Heart left ventricle (tissue), 16 donors: ENCODE measurements around the gene SEPSECS. TPM values are rescaled to one million over a fixed set of nuclear protein-coding genes. Genes with fewer than 3 reads are reported as not detected.

Experiments
- ATAC-seq, 4 donors: fragments of 200-7000 bp; cut with Tn5 transposase; one replicate each; pipeline ENCODE4 v1.9.1; 2020 to 2022; ENCODE audit warnings: moderate library complexity in 4 of 4, mild to moderate bottlenecking in 3 of 4, moderate number of reproducible peaks in 1 of 4
- DNase-seq, 5 donors: peaks; one replicate each; pipeline ENCODE4 v3.0.0-alpha.2; 2020
- H3K27ac ChIP-seq, 12 donors: fragments of 200-600 bp; sonication (generic) in 4 of 12; one replicate each; pipeline versions ENCODE4 v1.5.0 to v1.8.0; 2016 to 2022; ENCODE audit warnings: mild to moderate bottlenecking in 2 of 12
- H3K27me3 ChIP-seq, 9 donors: fragments of 200-600 bp; sonication (generic) in 2 of 9; one replicate each; pipeline versions ENCODE4 v1.5.1 to v1.8.0; 2016 to 2022; ENCODE audit warnings: mild to moderate bottlenecking in 3 of 9
- H3K36me3 ChIP-seq, 9 donors: fragments of 200-600 bp; sonication (generic) in 2 of 9; one replicate each; pipeline versions ENCODE4 v1.5.0 to v1.8.0; 2018 to 2022; ENCODE audit warnings: mild to moderate bottlenecking in 2 of 9
- H3K4me1 ChIP-seq, 12 donors: fragments of 200-600 bp; sonication (generic) in 4 of 12; one replicate each; pipeline versions ENCODE4 v1.5.0 to v1.8.0; 2016 to 2022; ENCODE audit warnings: mild to moderate bottlenecking in 3 of 12
- H3K4me3 ChIP-seq, 12 donors: fragments of 200-600 bp; sonication (generic) in 4 of 12; one replicate each; pipeline versions ENCODE4 v1.5.0 to v1.8.0; 2017 to 2022; ENCODE audit warnings: mild to moderate bottlenecking in 9 of 12, moderate library complexity in 4 of 12
- H3K9me3 ChIP-seq, 12 donors: fragments of 200-600 bp; sonication (generic) in 4 of 12; one replicate each; pipeline versions ENCODE4 v1.5.0 to v1.8.0; 2016 to 2022; ENCODE audit warnings: mild to moderate bottlenecking in 1 of 12
- POLR2A ChIP-seq, 2 donors: fragments of 450-650 bp; IDR thresholded peaks; one replicate each; pipeline ENCODE4 v1.6.1; 2017; ENCODE audit warnings: antibody characterized with exemption in 2 of 2, mild to moderate bottlenecking in 2 of 2, moderate library complexity in 2 of 2
- WGBS, 4 donors: extraction: QIAGEN DNeasy Blood & Tissue Kit in 2 of 4; methylation state at CpG; one replicate each; pipeline versions ENCODE4 v1.1.5 to v1.1.7; 2013 to 2018; 5-methylcytosine and 5-hydroxymethylcytosine counted together
- intact Hi-C, 10 donors: fragments of 100-400 bp; cut with DNase I; formaldehyde crosslinking; loops; one replicate each; pipeline versions ENCODE4 v1.11.1 to v1.14.2; 2022
- polyA plus RNA-seq, 2 donors: library from polyadenylated mRNA; stranded (reverse); fragments of 200-250 nt; gene quantifications; one replicate each; pipeline ENCODE4 v1.2.3, GENCODE V29; 2013
- total RNA-seq, 9 donors: library from RNA; depleted of rRNA in 2 of 9; stranded (reverse); fragments of >200 nt in 2 of 9; fragmentation: NEBNext Ultra II Directional in 3 of 9; extraction: Animal tissue kit (Norgen Biotek cat#: 25700) in 3 of 9; gene quantifications; one replicate each; pipeline versions ENCODE4 v1.1.0 to v1.2.4, GENCODE V29; 2016 to 2023
- TF ChIP-seq, protein P1 (sequence below), 12 donors: fragments of 200-600 bp; sonication (generic) in 4 of 12; IDR thresholded peaks; one replicate each; pipeline versions ENCODE4 v1.5.0 to v1.8.0; 2018 to 2022; ENCODE audit warnings: antibody characterized with exemption in 12 of 12, mild to moderate bottlenecking in 5 of 12
- donor health status: ischemic (EF 13 %, LVEDD 7.1; RV severe dilation, severe dysfunction).
- donor health status: healthy with polysubstance abuse.
- donor health status: DM: no; HTN: yes; CAD: no.
- donor health status: DM: no; HTN: no; CAD: no.
- donor health status: ischemic (EF 25% LVEDD 6.9; RV normal size, moderate dysfunction).
- donor health status: ischemic (EF 25% LVEDD 5.7; RV mildly dilated, moderate dysfunction).
- donor health status: healthy.
- donor health status: DM: yes; HTN: yes; CAD: no.
- donor health status: ischemic (EF 35%, LVEDD 5.7; RV mildly dilated, moderate dysfunction).
- donor health status: nonischemic (EF 11% LVEDD 7.7; RV severe dilation, severe dysfunction).
- donor health status: DM: yes; HTN: yes; CAD: no.
- donor health status: PGD.
- donor health status: ischemic (EF 29% LVEDD 5.4; RV normal size, mild dysfunction).
- donor health status: nonischemic (EF 23%, LVEDD 6.1; RV moderate dilation, normal function).

SEPSECS gene
- total and polyA plus RNA-seq, 11 donors, result 2.0 to 7.6 (median 5.6) TPM

DNA sequence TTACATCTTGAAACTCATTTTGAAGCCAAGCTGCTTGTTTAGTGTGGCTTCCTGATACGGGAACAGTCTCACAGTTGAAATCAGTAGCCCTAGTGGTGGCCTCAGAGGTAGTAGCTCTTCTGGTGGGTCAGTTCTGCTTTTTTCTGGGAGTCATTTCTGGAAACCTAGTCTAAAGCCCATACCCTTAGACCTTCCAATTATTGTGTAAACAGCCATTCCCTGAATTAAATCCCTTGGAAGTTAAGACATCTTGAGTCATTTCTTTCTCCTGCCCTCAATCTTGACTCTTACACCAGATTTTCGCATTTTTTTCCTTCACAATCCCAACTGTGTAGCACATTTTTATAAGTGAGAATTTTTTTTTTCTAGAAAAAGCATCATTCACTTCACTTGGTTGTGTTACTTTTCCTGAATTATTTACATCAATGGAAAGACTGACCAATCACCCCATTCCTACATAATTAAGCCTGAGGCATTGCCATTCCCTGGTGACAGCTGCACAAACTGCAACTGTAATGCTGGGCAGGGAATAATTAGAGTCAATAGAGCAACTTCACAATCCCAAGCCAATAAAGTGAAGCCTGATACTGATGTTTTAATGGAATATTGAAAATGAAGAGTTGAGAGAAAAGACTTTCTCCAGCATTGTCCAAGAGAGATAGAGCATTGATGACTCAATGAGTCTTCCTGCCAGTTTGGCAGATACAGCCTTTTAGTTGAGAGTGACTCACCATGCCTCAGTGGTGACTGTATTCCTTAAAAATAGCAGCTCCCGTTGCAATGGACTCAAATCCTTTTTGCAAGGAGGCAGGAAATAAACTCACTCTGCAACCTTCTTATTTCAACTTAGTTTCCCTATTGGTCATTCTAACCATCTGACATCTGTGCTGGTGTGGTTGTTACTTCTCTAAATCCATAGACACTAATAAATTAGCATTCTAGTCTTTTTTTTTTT lies 13.0 kb upstream of the SEPSECS start:
- peak overlapping the region in 11 of 12 donors; percentile 4 to 89 (median 72) for H3K27ac ChIP-seq
- H3K27me3 ChIP-seq, result no peaks in the 10 kb centered on the region
- H3K9me3 ChIP-seq, result no peaks in the 10 kb centered on the region
- no peak overlapping the region for H3K4me3 ChIP-seq
- H3K4me1 ChIP-seq, result peaks cover 0 to 38% (median 16%) of the 10 kb centered on the region in 12 donors
- peaks cover 0 to 4% (median 0%) of the 10 kb centered on the region in 9 donors for H3K36me3 ChIP-seq
- ATAC-seq (peak; percentile 92 to 99 (median 97)), DNase-seq (peak in 4 of 5 donors; percentile 37 to 74 (median 56))
- intact Hi-C loops, result loop anchor here in 4 of 10 donors (10.0 kb wide), 4 partner anchors 62 to 202 kb away; partner anchors contain the start of genes PI4K2B (in 2 of the 4), ANAPC4 (in 1 of the 4) and ZCCHC4 (in 1 of the 4)
- TF ChIP-seq, protein P1, sequence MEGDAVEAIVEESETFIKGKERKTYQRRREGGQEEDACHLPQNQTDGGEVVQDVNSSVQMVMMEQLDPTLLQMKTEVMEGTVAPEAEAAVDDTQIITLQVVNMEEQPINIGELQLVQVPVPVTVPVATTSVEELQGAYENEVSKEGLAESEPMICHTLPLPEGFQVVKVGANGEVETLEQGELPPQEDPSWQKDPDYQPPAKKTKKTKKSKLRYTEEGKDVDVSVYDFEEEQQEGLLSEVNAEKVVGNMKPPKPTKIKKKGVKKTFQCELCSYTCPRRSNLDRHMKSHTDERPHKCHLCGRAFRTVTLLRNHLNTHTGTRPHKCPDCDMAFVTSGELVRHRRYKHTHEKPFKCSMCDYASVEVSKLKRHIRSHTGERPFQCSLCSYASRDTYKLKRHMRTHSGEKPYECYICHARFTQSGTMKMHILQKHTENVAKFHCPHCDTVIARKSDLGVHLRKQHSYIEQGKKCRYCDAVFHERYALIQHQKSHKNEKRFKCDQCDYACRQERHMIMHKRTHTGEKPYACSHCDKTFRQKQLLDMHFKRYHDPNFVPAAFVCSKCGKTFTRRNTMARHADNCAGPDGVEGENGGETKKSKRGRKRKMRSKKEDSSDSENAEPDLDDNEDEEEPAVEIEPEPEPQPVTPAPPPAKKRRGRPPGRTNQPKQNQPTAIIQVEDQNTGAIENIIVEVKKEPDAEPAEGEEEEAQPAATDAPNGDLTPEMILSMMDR (IDR thresholded peaks at IDR 0.05), result no peak
- no peak for TF ChIP-seq POLR2A (IDR thresholded peaks at IDR 0.05)
- 45 to 57% (median 48%) methylated on average over 3 of the region's 3 CpGs for WGBS, 4 donors

DNA sequence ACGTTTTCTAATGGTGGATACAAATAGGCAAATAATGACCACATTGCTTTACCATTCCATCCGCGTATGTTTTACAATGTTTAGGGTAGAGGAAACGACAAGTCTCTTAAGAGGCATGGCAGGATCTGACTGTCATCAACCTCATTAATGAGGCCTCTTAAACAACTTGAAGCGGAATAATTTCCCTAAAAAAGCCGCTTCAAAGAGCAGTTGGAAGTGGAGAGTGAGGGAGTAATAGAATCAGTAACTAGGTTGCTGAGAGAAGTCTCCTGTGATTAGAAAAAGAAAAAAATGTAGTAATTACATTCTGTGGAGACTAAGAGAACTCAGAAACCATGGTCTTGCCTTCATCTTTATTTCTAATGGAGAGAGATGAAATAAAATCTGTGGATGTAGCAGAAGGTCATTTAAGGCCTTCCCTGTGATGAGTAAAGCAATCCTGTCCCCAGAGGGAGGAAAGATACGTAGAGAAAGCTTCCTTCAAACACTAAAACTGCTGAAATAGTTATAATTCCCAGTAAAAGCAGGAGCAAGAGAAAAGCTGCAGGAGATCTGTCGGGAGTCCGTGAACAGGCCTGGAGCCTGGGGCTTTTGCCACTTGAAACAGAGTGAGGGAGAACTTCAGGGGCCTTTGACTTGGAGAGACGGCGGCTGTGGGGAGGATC lies 11.1 kb upstream of the SEPSECS start:
- no peak for ATAC-seq
- WGBS, 4 donors, result 83 to 88% (median 85%) methylated on average over 11 of the region's 11 CpGs
- Histone ChIP-seq H3K4me3 (no peak overlapping the region), H3K4me1 (peaks cover 0 to 38% (median 16%) of the 10 kb centered on the region in 12 donors), H3K9me3 (no peaks in the 10 kb centered on the region), H3K36me3 (peaks cover 0 to 4% (median 0%) of the 10 kb centered on the region in 9 donors), H3K27me3 (no peaks in the 10 kb centered on the region), H3K27ac (peak overlapping the region in 2 of 12 donors; percentile 3 to 89)
- DNase-seq, result no peak
- intact Hi-C loops, result loop anchor here in 4 of 10 donors (10.0 kb wide), 4 partner anchors 63 to 203 kb away; partner anchors contain the start of genes PI4K2B (in 2 of the 4), ANAPC4 (in 1 of the 4) and ZCCHC4 (in 1 of the 4)
- TF ChIP-seq POLR2A (IDR thresholded peaks at IDR 0.05), result no peak
- TF ChIP-seq, protein P1 (IDR thresholded peaks at IDR 0.05), result no peak

DNA sequence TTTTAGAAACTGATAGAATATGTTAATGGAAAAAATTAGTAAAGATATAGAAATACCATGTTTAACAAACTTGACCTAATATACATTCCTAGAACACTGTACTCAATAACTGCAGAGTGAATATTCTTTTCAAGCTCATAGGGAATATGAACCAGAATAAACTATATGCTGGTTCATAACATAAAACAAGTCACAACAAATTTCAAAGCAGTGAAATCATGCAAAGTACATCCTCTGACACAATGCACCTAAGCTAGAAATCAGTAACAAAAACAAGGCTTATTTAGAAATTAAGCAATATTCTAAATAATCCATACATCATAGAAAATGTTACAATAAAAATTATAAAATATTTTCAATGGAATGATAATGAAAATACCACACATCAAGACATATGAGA lies 9.2 kb upstream of the SEPSECS start:
- peaks cover 0 to 5% (median 0%) of the 10 kb centered on the region in 9 donors for H3K36me3 ChIP-seq

More for the DNA sequence above, 9.2 kb upstream of the SEPSECS start:
- ATAC-seq, result no peak
- Histone ChIP-seq H3K4me3 (no peak overlapping the region), H3K9me3 (no peaks in the 10 kb centered on the region), H3K27me3 (no peaks in the 10 kb centered on the region), H3K27ac (no peak overlapping the region), H3K4me1 (peaks cover 0 to 31% (median 15%) of the 10 kb centered on the region in 12 donors)
- TF ChIP-seq, protein P1 (IDR thresholded peaks at IDR 0.05), result no peak
- TF ChIP-seq POLR2A (IDR thresholded peaks at IDR 0.05), result no peak
- intact Hi-C loops, result loop anchor here in 2 of 10 donors (10.0 kb wide), 3 partner anchors 145 to 255 kb away; partner anchors contain the start of genes CCDC149 (in 1 of the 2) and ZCCHC4 (in 1 of the 2)
- DNase-seq, result no peak
